Measurements from ENCODE around the gene FXYD1. TPM values are rescaled to one million over a fixed set of nuclear protein-coding genes. Genes with fewer than 3 reads are reported as not detected.

Gene FXYD1
- total RNA-seq, 2 experiments from 2014 or later = 0.57 to 11.5 TPM

- Histone ChIP-seq H3K79me2 (ENCODE audit: insufficient read depth, low read depth, low read length) (no peaks in the 10 kb centered on the region), H3K9me3 (ENCODE audit: low read length) (no peaks in the 10 kb centered on the region), H2AFZ (ENCODE audit: low read length) (peak overlapping the region; percentile 89), H3K4me2 (ENCODE audit: low read length) (peak overlapping the region; percentile 66), H3K9me2 (ENCODE audit: insufficient read depth, low read length) (no peaks in the 10 kb centered on the region), H3K27ac (ENCODE audit: low read depth, low read length, poor library complexity, severe bottlenecking) (peak overlapping the region; percentile 99), H3K4me3 (ENCODE audit: low read depth, low read length, poor library complexity, severe bottlenecking) (peak overlapping the region; percentile 42), H3K36me3 (ENCODE audit: insufficient read depth, low read length) (no peaks in the 10 kb centered on the region), H4K20me1 (ENCODE audit: insufficient read depth, low read length) (no peaks in the 10 kb centered on the region), H3K4me1 (ENCODE audit: insufficient read depth, low read length, poor library complexity, severe bottlenecking) (peaks cover 61% of the 10 kb centered on the region)
- ChIA-PET POLR2A (interaction anchor here (0.6 to 1.6 kb wide), 4 partner anchors 9 to 241 kb away, joined by 3 to 13 read pairs (median 5); no protein-coding TSS in a partner anchor), CTCF (ENCODE audit: unreplicated experiment) (interaction anchor here (0.6 to 2.7 kb wide), 4 partner anchors 20 to 35 kb away, joined by 3 to 19 read pairs (median 8); no protein-coding TSS in a partner anchor)
- no peak for TF ChIP-seq EZH2phosphoT487 (IDR thresholded peaks at IDR 0.05; ENCODE audit: borderline replicate concordance, low read depth, low read length)
- TF ChIP-seq CTCF (conservative IDR thresholded peaks at IDR 0.05; ENCODE audit: low read length) = no peak
- no peak for DNase-seq (ENCODE audit: low spot score)
- BruUV-seq (replicated peaks) = no TSS peak
- intact Hi-C loops (cut with micrococcal nuclease; ENCODE audit: unreplicated experiment) = loop anchor here (1.0 to 2.0 kb wide), 4 partner anchors 23 to 46 kb away; partner anchors contain the start of gene LGI4
Observed at GRCh38 chr19:35090160-35090505, 48.5 kb upstream of the FXYD1 start.

- H4K20me1 ChIP-seq (ENCODE audit: insufficient read depth, low read length) = no peaks in the 10 kb centered on the region
- peak overlapping the region; percentile 42 for H3K4me3 ChIP-seq (ENCODE audit: low read depth, low read length, poor library complexity, severe bottlenecking)
- peak; percentile 84 for DNase-seq (ENCODE audit: low spot score)
- H3K9me3 ChIP-seq (ENCODE audit: low read length) = no peaks in the 10 kb centered on the region
- H3K79me2 ChIP-seq (ENCODE audit: insufficient read depth, low read depth, low read length) = no peaks in the 10 kb centered on the region
- H3K36me3 ChIP-seq (ENCODE audit: insufficient read depth, low read length) = no peaks in the 10 kb centered on the region
- H3K4me2 ChIP-seq (ENCODE audit: low read length) = peak overlapping the region; percentile 66
- H2AFZ ChIP-seq (ENCODE audit: low read length) = peak overlapping the region; percentile 89
- no TSS peak for BruUV-seq (replicated peaks)
- intact Hi-C loops (cut with micrococcal nuclease; ENCODE audit: unreplicated experiment) = loop anchor here (1.0 to 2.0 kb wide), 4 partner anchors 23 to 46 kb away; partner anchors contain the start of gene LGI4
- peak overlapping the region; percentile 99 for H3K27ac ChIP-seq (ENCODE audit: low read depth, low read length, poor library complexity, severe bottlenecking)
- no peaks in the 10 kb centered on the region for H3K9me2 ChIP-seq (ENCODE audit: insufficient read depth, low read length)
- ChIA-PET POLR2A (interaction anchor here (0.6 to 1.9 kb wide), 4 partner anchors 8 to 24 kb away, joined by 3 to 13 read pairs (median 7); no protein-coding TSS in a partner anchor), CTCF (ENCODE audit: unreplicated experiment) (interaction anchor here (0.7 to 2.7 kb wide), 2 partner anchors 24 to 35 kb away, joined by 12 to 19 read pairs; no protein-coding TSS in a partner anchor)
- H3K4me1 ChIP-seq (ENCODE audit: insufficient read depth, low read length, poor library complexity, severe bottlenecking) = peaks cover 56% of the 10 kb centered on the region
- TF ChIP-seq EZH2phosphoT487 (IDR thresholded peaks at IDR 0.05; ENCODE audit: borderline replicate concordance, low read depth, low read length) (no peak), CTCF (conservative IDR thresholded peaks at IDR 0.05; ENCODE audit: low read length) (peak; percentile 85)
Observed at GRCh38 chr19:35090506-35091214, 48.0 kb upstream of the FXYD1 start.

- intact Hi-C loops (cut with micrococcal nuclease; ENCODE audit: unreplicated experiment) = no loop called here
Observed at GRCh38 chr19:35093430-35093829, 45.2 kb upstream of the FXYD1 start.

More at GRCh38 chr19:35093430-35093829, 45.2 kb upstream of the FXYD1 start:
- H3K27ac ChIP-seq (ENCODE audit: low read depth, low read length, poor library complexity, severe bottlenecking) = no peak overlapping the region
- H4K20me1 ChIP-seq (ENCODE audit: insufficient read depth, low read length) = no peaks in the 10 kb centered on the region
- CTCF ChIA-PET (ENCODE audit: unreplicated experiment) = interaction anchor here (1.4 kb wide), 1 partner anchor 27 kb away, joined by 4 read pairs; no protein-coding TSS in a partner anchor
- no peaks in the 10 kb centered on the region for H3K79me2 ChIP-seq (ENCODE audit: insufficient read depth, low read depth, low read length)
- no peak overlapping the region for H3K4me2 ChIP-seq (ENCODE audit: low read length)
- POLR2A ChIA-PET = no interaction called here
- BruUV-seq (replicated peaks) = no TSS peak
- no peaks in the 10 kb centered on the region for H3K9me3 ChIP-seq (ENCODE audit: low read length)
- no peaks in the 10 kb centered on the region for H3K36me3 ChIP-seq (ENCODE audit: insufficient read depth, low read length)
- H2AFZ ChIP-seq (ENCODE audit: low read length) = no peak overlapping the region
- no peak for DNase-seq (ENCODE audit: low spot score)
- no peaks in the 10 kb centered on the region for H3K9me2 ChIP-seq (ENCODE audit: insufficient read depth, low read length)
- TF ChIP-seq EZH2phosphoT487 (IDR thresholded peaks at IDR 0.05; ENCODE audit: borderline replicate concordance, low read depth, low read length) (no peak), CTCF (conservative IDR thresholded peaks at IDR 0.05; ENCODE audit: low read length) (no peak)
- H3K4me3 ChIP-seq (ENCODE audit: low read depth, low read length, poor library complexity, severe bottlenecking) = no peak overlapping the region
- H3K4me1 ChIP-seq (ENCODE audit: insufficient read depth, low read length, poor library complexity, severe bottlenecking) = peaks cover 29% of the 10 kb centered on the region
